ENCODE results near the gene PHKA2.
"Not testable (repeated sequence)": the region's sequence is repeated elsewhere in the genome, so short reads cannot be mapped to it uniquely, and the experiment has no call there.

Gene PHKA2

GRCh38 chrX:18983666-18984380 lies at the start of gene PHKA2:
TSS of gene PHKA2 (minus strand) at chrX:18984114. CDS start at chrX:18983932, 182 bp downstream.
- peak; percentile 56 for DNase-seq

- no peak for DNase-seq
Measured at GRCh38 chrX:19030805-19031204, 46.9 kb upstream of the PHKA2 start.

- no peak for DNase-seq
Measured at GRCh38 chrX:19028560-19028959, 44.6 kb upstream of the PHKA2 start.

DNA sequence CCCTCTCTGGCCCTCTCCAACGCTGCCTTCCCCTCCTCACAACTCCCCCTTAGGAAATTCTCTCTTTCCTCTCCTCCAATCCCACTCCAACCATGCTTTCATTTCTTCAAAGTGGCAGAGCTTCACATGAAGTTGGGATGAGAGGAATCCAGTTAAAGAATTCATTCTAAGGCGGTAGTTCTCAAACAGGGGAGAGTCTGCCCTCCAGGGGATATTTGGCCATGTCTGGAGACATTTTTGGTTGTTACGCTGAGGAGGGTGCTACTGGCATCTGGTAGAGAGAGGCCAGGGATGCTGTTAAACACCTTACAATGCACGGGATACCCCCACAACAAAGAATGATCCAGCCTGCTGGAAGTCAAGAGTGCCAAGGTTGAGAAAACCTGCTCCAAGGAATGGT lies 40.5 kb upstream of the PHKA2 start:
- DNase-seq: no peak

GRCh38 chrX:19019996-19020395 lies 36.1 kb upstream of the PHKA2 start:
- no peak for DNase-seq

DNA sequence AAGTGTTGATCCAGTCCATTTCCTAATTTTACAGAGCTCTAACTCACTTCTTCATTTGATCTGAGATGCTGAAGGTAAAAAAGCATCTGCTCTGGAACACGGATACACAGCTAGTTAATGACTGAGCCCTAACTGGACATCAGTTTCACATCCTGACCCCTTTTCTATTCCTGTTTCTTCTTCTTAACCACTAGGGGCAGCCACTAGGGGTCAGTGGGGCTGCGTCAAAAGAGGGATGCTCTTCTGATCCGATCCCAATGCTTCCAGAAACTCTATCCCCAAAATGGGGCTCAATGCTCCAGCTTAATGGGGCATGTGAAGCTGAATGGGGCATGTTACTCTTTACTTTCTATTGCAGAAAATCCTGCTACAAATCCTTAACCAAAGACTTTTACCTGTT lies 33.4 kb upstream of the PHKA2 start:
- no peak for DNase-seq

- DNase-seq: not testable (repeated sequence)
Measured at GRCh38 chrX:19016614-19017013, 32.7 kb upstream of the PHKA2 start.

DNA sequence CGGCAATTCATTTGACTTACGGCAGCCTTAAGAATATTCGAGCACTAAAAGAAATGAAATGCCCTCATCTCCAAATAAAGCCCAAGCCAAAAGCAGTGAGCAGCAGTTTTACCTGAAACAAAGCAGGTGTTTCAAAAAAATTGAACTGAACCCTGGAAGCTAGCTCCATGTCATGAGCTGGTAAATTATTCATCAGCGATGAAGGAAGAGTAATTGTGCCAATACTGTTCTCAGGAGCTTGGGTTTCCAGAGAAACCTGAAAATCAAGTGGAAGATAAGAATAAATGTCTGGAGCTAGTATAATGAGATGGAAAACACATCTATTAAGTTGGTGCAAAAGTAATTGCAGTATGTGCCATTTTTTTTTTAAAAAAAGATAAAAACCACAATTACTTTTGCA lies 24.0 kb upstream of the PHKA2 start:
- no peak for DNase-seq

GRCh38 chrX:19007011-19007410 lies 23.1 kb upstream of the PHKA2 start:
- no peak for DNase-seq

DNA sequence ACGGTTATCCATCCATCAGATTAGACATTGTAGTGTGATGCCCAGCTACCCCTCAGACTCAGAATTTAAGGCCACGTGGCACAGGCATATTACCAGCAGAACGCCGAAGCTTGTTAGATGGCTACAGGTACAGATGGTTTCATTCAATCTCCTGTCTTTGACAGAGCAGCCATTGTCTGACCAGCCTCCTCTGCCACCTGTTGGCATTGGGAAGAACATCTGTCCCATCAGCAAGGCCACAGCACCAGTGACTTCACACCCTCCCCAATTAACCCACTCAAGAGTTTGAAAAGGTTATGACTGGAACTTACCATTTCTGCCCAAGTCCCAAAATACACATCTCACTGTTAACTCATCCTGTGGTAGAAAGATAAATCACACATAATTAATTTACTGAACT lies 22.0 kb upstream of the PHKA2 start:
- no peak for DNase-seq

DNA sequence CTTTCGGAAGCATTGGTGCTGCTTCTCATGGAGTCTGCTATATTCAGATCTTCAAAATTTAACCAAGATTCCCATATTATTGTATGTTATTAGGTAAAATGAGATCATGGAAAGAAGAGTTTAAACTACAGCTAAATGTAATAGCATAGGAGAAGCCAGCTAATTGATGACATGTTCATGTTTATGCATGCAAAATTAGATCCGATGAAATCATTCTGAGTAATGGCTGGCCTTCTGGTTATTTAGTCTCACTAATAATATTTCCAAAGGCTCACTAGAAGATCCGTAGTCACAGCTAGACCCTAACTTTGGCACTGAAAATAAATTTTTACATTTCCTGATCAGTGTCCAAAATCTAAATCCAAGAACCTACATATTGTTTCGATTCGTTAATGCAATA lies 19.8 kb upstream of the PHKA2 start:
- no peak for DNase-seq

GRCh38 chrX:18998653-18999052 lies 14.7 kb upstream of the PHKA2 start:
- DNase-seq: no peak

GRCh38 chrX:18997916-18998315 lies 14.0 kb upstream of the PHKA2 start:
- no peak for DNase-seq

GRCh38 chrX:18996536-18996935 lies 12.6 kb upstream of the PHKA2 start:
- DNase-seq: no peak

DNA sequence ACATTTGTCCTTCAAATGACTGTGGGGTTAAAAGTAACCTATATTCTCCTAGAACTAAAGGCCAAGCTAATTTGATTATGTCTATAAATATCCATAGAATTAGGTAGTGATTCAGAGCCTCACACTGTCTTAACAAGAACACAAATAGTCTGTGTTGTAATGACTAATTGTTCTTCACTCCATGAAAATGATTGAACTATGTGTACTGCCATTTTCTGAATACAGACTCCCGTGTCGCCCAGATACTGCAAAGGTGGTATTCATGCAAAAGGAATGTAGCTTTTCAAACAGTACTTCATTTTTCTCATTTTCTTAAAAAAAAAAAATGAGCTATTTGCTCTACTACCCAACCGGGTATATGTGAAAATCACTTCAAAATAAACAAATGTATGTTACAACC lies 11.3 kb upstream of the PHKA2 start:
- no peak for DNase-seq

DNA sequence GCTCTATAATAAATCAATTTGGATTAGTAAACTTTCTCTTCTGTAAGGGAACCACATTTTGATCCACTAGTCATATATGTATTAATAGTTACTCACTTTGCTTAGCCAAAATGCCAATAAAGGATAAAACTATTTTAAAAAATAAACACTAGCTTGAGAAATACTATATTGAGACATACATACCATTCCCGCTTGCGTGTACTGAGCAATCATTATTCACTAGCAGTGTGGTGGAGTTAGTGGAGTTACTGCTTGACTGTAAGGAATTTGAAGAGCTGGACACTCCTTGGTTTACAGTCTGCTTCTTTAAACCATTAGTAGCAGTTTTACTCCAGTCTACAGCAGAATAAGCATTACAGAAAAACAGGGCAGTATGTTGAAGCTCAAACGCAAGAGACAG lies 10.8 kb upstream of the PHKA2 start:
- DNase-seq: no peak

DNA sequence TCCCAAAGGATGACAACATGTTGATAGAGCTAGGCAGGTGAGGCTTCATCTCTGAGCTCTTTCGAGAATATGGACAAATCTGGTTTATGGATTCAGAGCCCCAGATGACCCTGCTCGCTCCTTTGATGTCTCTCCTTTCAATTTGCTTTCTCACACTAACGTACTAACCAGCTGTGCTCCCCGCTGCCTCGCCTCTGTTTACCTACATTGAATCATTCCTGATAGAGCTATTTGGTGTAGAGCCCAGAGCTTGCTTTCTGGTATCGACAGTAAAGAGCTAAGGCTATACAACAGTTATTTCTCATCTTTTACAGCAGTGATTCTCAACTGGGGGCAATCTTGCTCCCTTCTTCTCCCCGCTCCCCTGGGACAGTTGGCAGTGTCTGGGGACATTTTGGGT lies 8.9 kb upstream of the PHKA2 start:
- no peak for DNase-seq

DNA sequence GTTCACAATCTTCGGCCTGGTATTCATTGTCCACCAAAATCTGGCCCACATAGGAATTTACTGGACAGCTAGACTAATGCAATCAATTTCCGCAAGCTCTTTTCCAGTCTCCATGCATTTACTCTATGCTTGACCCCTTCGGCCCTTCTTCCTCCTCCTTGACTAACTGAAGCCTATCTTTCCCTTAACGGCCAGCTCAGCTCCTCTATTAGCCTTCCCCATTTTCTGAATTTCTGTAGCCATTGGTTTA lies 1.2 kb upstream of the PHKA2 start:
- no peak for DNase-seq

GRCh38 chrX:18984381-18985185 lies 669 bp upstream of the PHKA2 start:
- peak; percentile 76 for DNase-seq

- no peak for DNase-seq
Measured at GRCh38 chrX:18981124-18981807, 2.6 kb downstream of the PHKA2 start.

GRCh38 chrX:18980262-18980661 lies 3.7 kb downstream of the PHKA2 start:
- not testable (repeated sequence) for DNase-seq

DNA sequence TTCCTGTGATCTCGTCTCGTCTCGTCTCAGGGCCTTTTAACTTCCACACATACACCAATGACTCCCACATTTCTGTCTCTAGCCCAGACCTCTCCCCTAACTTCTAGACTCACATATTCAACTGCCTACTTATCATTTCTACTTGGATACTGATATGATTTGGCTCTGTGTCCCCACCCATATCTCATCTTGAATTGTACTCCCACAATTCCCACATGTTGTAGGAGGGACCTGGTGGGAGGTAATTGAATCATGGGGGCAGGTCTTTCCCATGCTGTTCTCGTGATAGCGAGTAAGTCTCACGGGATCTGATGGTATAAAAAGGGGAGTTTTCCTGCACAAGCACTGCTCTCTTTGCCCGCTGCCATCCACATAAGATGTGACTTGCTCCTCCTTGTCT lies 8.9 kb downstream of the PHKA2 start:
- DNase-seq: no peak

- DNase-seq: no peak
Measured at GRCh38 chrX:18973527-18974192, 10.3 kb downstream of the PHKA2 start.

- no peak for DNase-seq
Measured at GRCh38 chrX:18971506-18971905, 12.4 kb downstream of the PHKA2 start.
